Uterus (tissue), 4 donors: ENCODE results near the gene DCTN2. TPM values are rescaled to one million over a fixed set of nuclear protein-coding genes. Genes with fewer than 3 reads are reported as not detected.
"Not testable (repeated sequence)": the region's sequence is repeated elsewhere in the genome, so short reads cannot be mapped to it uniquely, and the experiment has no call there.

Experiments
- DNase-seq, 2 donors: peaks; one replicate each; pipeline ENCODE4 v3.0.0-alpha.2; 2019 to 2020
- H3K27ac ChIP-seq, 2 donors: fragments of 200-600 bp; sonication (generic); 1 replicate in 1 of 2; 2 replicates in 1 of 2; pipeline ENCODE4 v1.5.1; 2016 to 2018
- H3K27me3 ChIP-seq, 2 donors: fragments of 200-600 bp; sonication (generic); one replicate each; pipeline ENCODE4 v1.5.1; 2018 to 2019; ENCODE audit warnings: control low read depth in 1 of 2
- H3K36me3 ChIP-seq, 2 donors: fragments of 200-600 bp; sonication (generic); one replicate each; pipeline ENCODE4 v1.5.1; 2019; ENCODE audit warnings: control low read depth in 1 of 2
- H3K4me1 ChIP-seq, 2 donors: fragments of 200-600 bp; sonication (generic); one replicate each; pipeline ENCODE4 v1.5.1; 2018 to 2019; ENCODE audit warnings: control low read depth in 1 of 2
- H3K4me3 ChIP-seq, 2 donors: fragments of 200-600 bp; sonication (generic); 1 replicate in 1 of 2; 2 replicates in 1 of 2; pipeline ENCODE4 v1.5.1; 2018 to 2019; ENCODE audit warnings: mild to moderate bottlenecking in 1 of 2
- H3K9me3 ChIP-seq, 2 donors: fragments of 200-600 bp; sonication (generic); one replicate each; pipeline ENCODE4 v1.5.1; 2019; ENCODE audit warnings: control low read depth in 1 of 2
- CTCF ChIP-seq, 4 experiments: fragments of 200-600 bp in 2 of 4; fragments of 450-650 bp in 2 of 4; sonication (generic) in 2 of 4; IDR thresholded peaks; one replicate each; pipeline ENCODE4 v1.5.1; 2016 to 2019; ENCODE audit warnings: antibody characterized with exemption in 4 of 4, mild to moderate bottlenecking in 2 of 4, moderate library complexity in 1 of 4
- POLR2A ChIP-seq, 2 donors: fragments of 450-650 bp; IDR thresholded peaks; one replicate each; pipeline ENCODE4 v1.6.1; 2016; ENCODE audit warnings: antibody characterized with exemption in 2 of 2, mild to moderate bottlenecking in 1 of 2, moderate library complexity in 1 of 2
- intact Hi-C: fragments of 100-400 bp; cut with DNase I; formaldehyde crosslinking; loops from one replicate; pipeline ENCODE4 v1.15.1; 2023; ENCODE audit warnings: low total_unique reads
- total RNA-seq, 4 donors: library from RNA; depleted of rRNA in 3 of 4; stranded (reverse); fragments of >200 nt in 3 of 4; gene quantifications; one replicate each; pipeline versions ENCODE4 v1.1.0 to v1.2.4, GENCODE V29; 2014 to 2023
- donor health status: DM: yes; HTN: yes; CAD: no.

DCTN2 gene
- total RNA-seq, 4 donors from 2014 or later = 117 to 175 (median 126) TPM

GRCh38 chr12:57518920-57519795 lies 27.8 kb downstream of the DCTN2 start:
- no peaks in the 10 kb centered on the region for H3K9me3 ChIP-seq
- H3K36me3 ChIP-seq = no peaks in the 10 kb centered on the region
- TF ChIP-seq CTCF (IDR thresholded peaks at IDR 0.05) (no peak), POLR2A (IDR thresholded peaks at IDR 0.05) (no peak)
- DNase-seq = peak; percentile 56 to 57
- H3K27ac ChIP-seq = peak overlapping the region; percentile 94 to 99
- H3K27me3 ChIP-seq = no peaks in the 10 kb centered on the region
- H3K4me1 ChIP-seq = peaks cover 8 to 9% of the 10 kb centered on the region in 2 donors
- H3K4me3 ChIP-seq = peak overlapping the region; percentile 65 to 94
- intact Hi-C loops = no loop called here

GRCh38 chr12:57518176-57518919 lies 28.6 kb downstream of the DCTN2 start:
- DNase-seq = no peak
- no peak for TF ChIP-seq POLR2A (IDR thresholded peaks at IDR 0.05)
- H3K27me3 ChIP-seq = no peaks in the 10 kb centered on the region
- H3K36me3 ChIP-seq = no peaks in the 10 kb centered on the region
- H3K9me3 ChIP-seq = no peaks in the 10 kb centered on the region
- intact Hi-C loops = no loop called here
- H3K4me3 ChIP-seq = peak overlapping the region in 1 of 2 donors; percentile 65
- H3K27ac ChIP-seq = peak overlapping the region; percentile 94 to 99
- H3K4me1 ChIP-seq = peaks cover 2 to 8% of the 10 kb centered on the region in 2 donors

- peak overlapping the region; percentile 94 to 99 for H3K27ac ChIP-seq
- H3K4me1 ChIP-seq, intact Hi-C loops, H3K27me3 ChIP-seq, DNase-seq, H3K36me3 ChIP-seq, H3K9me3 ChIP-seq, H3K4me3 ChIP-seq: not testable (repeated sequence)
These were observed 29.3 kb downstream of the DCTN2 start for GRCh38 chr12:57517718-57518117.

GRCh38 chr12:57517187-57517586 lies 29.8 kb downstream of the DCTN2 start:
- H3K27ac ChIP-seq = peak overlapping the region in 1 of 2 donors; percentile 99
- intact Hi-C loops = no loop called here
- DNase-seq = no peak
- H3K4me3 ChIP-seq = no peak overlapping the region
- H3K27me3 ChIP-seq = no peaks in the 10 kb centered on the region
- peaks cover 2 to 8% of the 10 kb centered on the region in 2 donors for H3K4me1 ChIP-seq
- TF ChIP-seq POLR2A (IDR thresholded peaks at IDR 0.05) (no peak), CTCF (IDR thresholded peaks at IDR 0.05) (no peak)
- H3K36me3 ChIP-seq = no peaks in the 10 kb centered on the region
- H3K9me3 ChIP-seq = no peaks in the 10 kb centered on the region

- no peaks in the 10 kb centered on the region for H3K27me3 ChIP-seq
- intact Hi-C loops = no loop called here
- H3K9me3 ChIP-seq = no peaks in the 10 kb centered on the region
- peaks cover 2 to 8% of the 10 kb centered on the region in 2 donors for H3K4me1 ChIP-seq
- no peak for TF ChIP-seq POLR2A (IDR thresholded peaks at IDR 0.05)
- TF ChIP-seq CTCF (IDR thresholded peaks at IDR 0.05) = no peak
- DNase-seq = no peak
- no peaks in the 10 kb centered on the region for H3K36me3 ChIP-seq
- H3K4me3 ChIP-seq = no peak overlapping the region
- H3K27ac ChIP-seq = no peak overlapping the region
These were observed 30.3 kb downstream of the DCTN2 start for GRCh38 chr12:57516617-57517153.
